GM13977 (cell line): ENCODE measurements around the gene MAPKAP1.

Experiments used
- DNase-seq: peaks from one replicate; pipeline ENCODE4 v3.0.0; 2012; ENCODE audit warnings: low spot score
- CTCF ChIP-seq: IDR thresholded peaks from 2 replicates; pipeline ENCODE4 v1.5.1; 2012; ENCODE audit warnings: mild to moderate bottlenecking, control low read depth; ENCODE audit not compliant: insufficient read depth; ENCODE audit errors: extremely low read depth, missing control alignments
- in situ Hi-C: fragments of 300-500 bp; cut with MboI; formaldehyde crosslinking; loops from one replicate; pipeline ENCODE4 v1.12.0; 2022; ENCODE audit warnings: low sequenced_read_pairs, low pct_unique_long_range_greater_than_20kb, mixed read lengths, inconsistent platforms; ENCODE audit not compliant: unreplicated experiment

The MAPKAP1 gene

GRCh38 chr9:125660557-125660956, 46.5 kb downstream of the MAPKAP1 start:
- no peak for TF ChIP-seq CTCF
- in situ Hi-C loops: no loop called here
- no peak for DNase-seq

- peak; percentile 16 for DNase-seq
- no peak for TF ChIP-seq CTCF
- in situ Hi-C loops: no loop called here
Measured at GRCh38 chr9:125659954-125660353, 47.1 kb downstream of the MAPKAP1 start.

GRCh38 chr9:125659201-125659840, 47.7 kb downstream of the MAPKAP1 start:
- in situ Hi-C loops: no loop called here
- no peak for TF ChIP-seq CTCF
- no peak for DNase-seq

- TF ChIP-seq CTCF: no peak
- no peak for DNase-seq
- in situ Hi-C loops: no loop called here
Measured at GRCh38 chr9:125656560-125656959, 50.4 kb downstream of the MAPKAP1 start.

GRCh38 chr9:125655691-125656410, 51.2 kb downstream of the MAPKAP1 start:
- no peak for TF ChIP-seq CTCF
- in situ Hi-C loops: no loop called here
- DNase-seq: no peak

- in situ Hi-C loops: no loop called here
- TF ChIP-seq CTCF: no peak
- no peak for DNase-seq
Measured at GRCh38 chr9:125655066-125655633, 51.9 kb downstream of the MAPKAP1 start.
